Suprapubic skin (tissue), 4 donors: ENCODE measurements around the gene SMIM24. TPM values are rescaled to one million over a fixed set of nuclear protein-coding genes. Genes with fewer than 3 reads are reported as not detected.
"Not testable (repeated sequence)": the region's sequence is repeated elsewhere in the genome, so short reads cannot be mapped to it uniquely, and the experiment has no call there.

Source experiments
- DNase-seq, 2 donors: peaks; one replicate each; pipeline ENCODE4 v3.0.0-alpha.2; 2019; ENCODE audit warnings: low spot score in 2 of 2
- H3K27ac ChIP-seq: fragments of 200-600 bp; sonication (generic); one replicate; pipeline ENCODE4 v1.5.1; 2019
- H3K27me3 ChIP-seq: fragments of 200-600 bp; sonication (generic); one replicate; pipeline ENCODE4 v1.5.1; 2019
- H3K36me3 ChIP-seq: fragments of 200-600 bp; sonication (generic); one replicate; pipeline ENCODE4 v1.5.1; 2019
- H3K4me1 ChIP-seq: fragments of 200-600 bp; sonication (generic); one replicate; pipeline ENCODE4 v1.5.1; 2019
- H3K4me3 ChIP-seq: fragments of 200-600 bp; sonication (generic); one replicate; pipeline ENCODE4 v1.5.1; 2019; ENCODE audit warnings: mild to moderate bottlenecking
- H3K9me3 ChIP-seq: fragments of 200-600 bp; sonication (generic); one replicate; pipeline ENCODE4 v1.5.1; 2019
- CTCF ChIP-seq, 2 donors: fragments of 200-600 bp in 1 of 2; fragments of 450-650 bp in 1 of 2; sonication (generic) in 1 of 2; IDR thresholded peaks; one replicate each; pipeline ENCODE4 v1.5.1; 2016 to 2019; ENCODE audit warnings: antibody characterized with exemption in 2 of 2, mild to moderate bottlenecking in 1 of 2, moderate library complexity in 1 of 2
- EP300 ChIP-seq: sonication (generic); formaldehyde crosslinking; IDR thresholded peaks from one replicate; pipeline ENCODE4 v1.6.1; 2017; ENCODE audit warnings: antibody characterized with exemption
- POLR2A ChIP-seq, 2 donors: fragments of 450-650 bp; IDR thresholded peaks; one replicate each; pipeline ENCODE4 v1.6.1; 2017; ENCODE audit warnings: antibody characterized with exemption in 2 of 2, mild to moderate bottlenecking in 2 of 2, moderate library complexity in 2 of 2
- POLR2AphosphoS5 ChIP-seq, 3 donors: sonication (generic); formaldehyde crosslinking; IDR thresholded peaks; one replicate each; pipeline ENCODE4 v1.6.1; 2017; ENCODE audit warnings: antibody characterized with exemption in 3 of 3
- WGBS: methylation state at CpG from one replicate; pipeline ENCODE4 v1.1.5; 2018; 5-methylcytosine and 5-hydroxymethylcytosine counted together
- total RNA-seq, 4 donors: library from RNA; depleted of rRNA; stranded (reverse); fragments of >200 nt; gene quantifications; one replicate each; pipeline ENCODE4 v1.1.0, GENCODE V29; 2016

Gene SMIM24
- 1 to 10 TPM in 1 of 4 donors, not detected in 3; 2.1 TPM for total RNA-seq

GRCh38 chr19:3480383-3481091, at the start of gene SMIM24:
Gene SMIM24, minus strand, starts transcription at chr19:3480525. Its CDS starts 62 bp downstream, at chr19:3480463.
- DNase-seq: no peak
- 83% methylated on average over 9 of the region's 27 CpGs for WGBS
- H3K9me3 ChIP-seq: no peaks in the 10 kb centered on the region
- no peak within 1 kb of the TSS for H3K27ac ChIP-seq
- TF ChIP-seq POLR2A (IDR thresholded peaks at IDR 0.05) (no peak), EP300 (no peak), POLR2AphosphoS5 (IDR thresholded peaks at IDR 0.05) (no peak), CTCF (IDR thresholded peaks at IDR 0.05) (no peak)
- no peak within 1 kb of the TSS for H3K4me3 ChIP-seq
- H3K4me1 ChIP-seq: no peaks in the 10 kb centered on the region
- H3K36me3 ChIP-seq: no peaks in the 10 kb centered on the region
- H3K27me3 ChIP-seq: peaks cover 59% of the 10 kb centered on the region

- H3K36me3 ChIP-seq: peaks cover 79% of the 10 kb centered on the region
Measured at GRCh38 chr19:3529299-3529698, 49.0 kb upstream of the SMIM24 start.

GRCh38 chr19:3528539-3529211, 48.4 kb upstream of the SMIM24 start:
- H3K9me3 ChIP-seq: no peaks in the 10 kb centered on the region
- no peak for TF ChIP-seq POLR2A (IDR thresholded peaks at IDR 0.05)
- no peak for TF ChIP-seq EP300
- TF ChIP-seq POLR2AphosphoS5 (IDR thresholded peaks at IDR 0.05): no peak
- TF ChIP-seq CTCF (IDR thresholded peaks at IDR 0.05): no peak
- H3K27ac ChIP-seq: no peak overlapping the region
- DNase-seq: no peak
- no peaks in the 10 kb centered on the region for H3K27me3 ChIP-seq
- H3K4me3 ChIP-seq: no peak overlapping the region
- WGBS: 90% methylated on average over 20 of the region's 20 CpGs
- H3K36me3 ChIP-seq: peaks cover 79% of the 10 kb centered on the region
- H3K4me1 ChIP-seq: no peaks in the 10 kb centered on the region

More at GRCh38 chr19:3529299-3529698, 49.0 kb upstream of the SMIM24 start:
- not testable (repeated sequence) for DNase-seq, H3K9me3 ChIP-seq, H3K27me3 ChIP-seq, H3K27ac ChIP-seq, H3K4me3 ChIP-seq, H3K4me1 ChIP-seq
- 90% methylated on average over 7 of the region's 7 CpGs for WGBS

GRCh38 chr19:3528080-3528479, 47.8 kb upstream of the SMIM24 start:
- no peaks in the 10 kb centered on the region for H3K27me3 ChIP-seq
- TF ChIP-seq POLR2A (IDR thresholded peaks at IDR 0.05): no peak
- H3K36me3 ChIP-seq: peaks cover 79% of the 10 kb centered on the region
- WGBS: 100% methylated on average over 4 of the region's 14 CpGs
- no peak overlapping the region for H3K4me3 ChIP-seq
- no peak for DNase-seq
- no peaks in the 10 kb centered on the region for H3K9me3 ChIP-seq
- no peaks in the 10 kb centered on the region for H3K4me1 ChIP-seq
- H3K27ac ChIP-seq: no peak overlapping the region

GRCh38 chr19:3527238-3527910, 47.0 kb upstream of the SMIM24 start:
- peaks cover 79% of the 10 kb centered on the region for H3K36me3 ChIP-seq

More at GRCh38 chr19:3527238-3527910, 47.0 kb upstream of the SMIM24 start:
- Histone ChIP-seq H3K9me3 (no peaks in the 10 kb centered on the region), H3K4me3 (no peak overlapping the region), H3K4me1 (no peaks in the 10 kb centered on the region), H3K27ac (no peak overlapping the region), H3K27me3 (no peaks in the 10 kb centered on the region)
- 96% methylated on average over 6 of the region's 21 CpGs for WGBS
- TF ChIP-seq POLR2A (IDR thresholded peaks at IDR 0.05) (no peak), CTCF (IDR thresholded peaks at IDR 0.05) (no peak), POLR2AphosphoS5 (IDR thresholded peaks at IDR 0.05) (no peak), EP300 (no peak)
- DNase-seq: no peak
